ENCODE results near the gene GPN2. TPM values are rescaled to one million over a fixed set of nuclear protein-coding genes. Genes with fewer than 3 reads are reported as not detected.

Gene GPN2
- polyA plus RNA-seq, 1 donor from 2014 or later: 20.2 TPM

DNA sequence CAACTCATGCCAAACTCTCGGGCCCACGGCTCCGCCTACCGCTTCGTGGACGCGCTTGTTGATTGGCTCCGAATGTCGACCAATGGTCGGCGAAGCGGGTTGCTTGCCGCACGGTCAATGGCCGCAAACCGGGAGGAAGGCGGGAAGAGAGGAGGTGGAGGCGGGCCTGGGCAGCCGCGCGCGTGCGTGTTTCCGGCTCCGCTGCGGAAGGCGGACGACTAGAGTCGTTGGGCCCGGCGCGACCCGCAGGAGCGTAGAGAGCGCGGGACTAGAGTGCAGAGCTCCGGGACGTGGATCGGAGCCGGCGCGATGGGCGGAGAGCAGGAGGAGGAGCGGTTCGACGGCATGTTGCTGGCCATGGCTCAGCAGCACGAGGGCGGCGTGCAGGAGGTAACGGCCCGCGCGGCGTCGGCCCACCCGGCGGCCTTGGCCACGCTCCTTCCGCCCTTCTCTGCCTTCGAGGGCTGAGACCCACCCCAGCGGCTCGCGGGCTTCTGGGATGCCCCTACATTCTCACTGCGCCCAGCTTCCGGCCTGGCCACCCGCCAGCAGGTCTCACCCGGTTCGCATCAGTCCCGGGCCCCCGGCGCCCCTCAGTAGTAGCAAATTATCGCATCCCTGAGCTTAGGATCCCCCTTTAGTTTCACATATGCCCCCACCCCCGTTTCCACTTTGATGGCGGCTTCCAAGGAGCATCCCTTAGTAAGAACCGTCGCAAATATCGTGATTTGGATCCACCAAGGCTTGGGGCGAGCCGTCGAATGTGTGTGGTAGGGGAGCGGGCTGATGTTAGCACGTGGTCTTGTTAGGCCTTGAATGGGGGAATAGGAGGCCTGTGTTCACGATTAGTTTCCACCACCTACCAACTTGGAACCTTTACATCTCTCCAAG lies 31.7 kb upstream of the GPN2 start, which contains the start of gene NUDC:
NUDC (plus strand) TSS at position 204 of the 891 bp plus-strand sequence; CDS start at position 310, 106 bp downstream.
- Histone ChIP-seq H3K27me3 (ENCODE audit: insufficient read depth, low read depth, low read length) (no peaks in the 10 kb centered on the region), H3K4me2 (ENCODE audit: low read length) (peak within 1 kb of the TSS; percentile 65), H3K9me2 (ENCODE audit: insufficient read depth, low read length) (no peaks in the 10 kb centered on the region), H2AFZ (ENCODE audit: low read depth, low read length) (peak within 1 kb of the TSS; percentile 69), H3F3A (ENCODE audit: insufficient read depth, low read length, poor library complexity, severe bottlenecking) (no peaks in the 10 kb centered on the region), H4K20me1 (ENCODE audit: insufficient read depth) (no peaks in the 10 kb centered on the region), H3K79me2 (replicated peaks; ENCODE audit: insufficient read depth, low read length) (peaks cover 16% of the 10 kb centered on the region), H3K36me3 (ENCODE audit: insufficient read depth, low read length) (no peaks in the 10 kb centered on the region), H3K27ac (ENCODE audit: low read length) (peak within 1 kb of the TSS; percentile 63), H3K9ac (ENCODE audit: low read length) (peak within 1 kb of the TSS; percentile 77), H3K9me3 (ENCODE audit: low read length) (no peaks in the 10 kb centered on the region), H3K4me3 (ENCODE audit: low read length) (peak within 1 kb of the TSS; percentile 80)
- TF ChIP-seq EP300 (conservative IDR thresholded peaks at IDR 0.05; ENCODE audit: poor library complexity, severe bottlenecking) (no peak), RAD21 (conservative IDR thresholded peaks at IDR 0.05) (no peak), TAF1 (IDR thresholded peaks at IDR 0.05; ENCODE audit: low read depth) (peak; percentile 60), POLR2AphosphoS5 (IDR thresholded peaks at IDR 0.05) (peak; percentile 97), EZH2 (IDR thresholded peaks at IDR 0.05; ENCODE audit: borderline replicate concordance, insufficient read depth, low read length, poor library complexity, severe bottlenecking) (no peak), CTCF (IDR thresholded peaks at IDR 0.05; ENCODE audit: poor library complexity, severe bottlenecking) (no peak), SMC3 (conservative IDR thresholded peaks at IDR 0.05; ENCODE audit: poor library complexity) (no peak), MXI1 (conservative IDR thresholded peaks at IDR 0.05; ENCODE audit: poor library complexity, severe bottlenecking) (peak; percentile 96)
- TF ChIP-seq, protein P1, sequence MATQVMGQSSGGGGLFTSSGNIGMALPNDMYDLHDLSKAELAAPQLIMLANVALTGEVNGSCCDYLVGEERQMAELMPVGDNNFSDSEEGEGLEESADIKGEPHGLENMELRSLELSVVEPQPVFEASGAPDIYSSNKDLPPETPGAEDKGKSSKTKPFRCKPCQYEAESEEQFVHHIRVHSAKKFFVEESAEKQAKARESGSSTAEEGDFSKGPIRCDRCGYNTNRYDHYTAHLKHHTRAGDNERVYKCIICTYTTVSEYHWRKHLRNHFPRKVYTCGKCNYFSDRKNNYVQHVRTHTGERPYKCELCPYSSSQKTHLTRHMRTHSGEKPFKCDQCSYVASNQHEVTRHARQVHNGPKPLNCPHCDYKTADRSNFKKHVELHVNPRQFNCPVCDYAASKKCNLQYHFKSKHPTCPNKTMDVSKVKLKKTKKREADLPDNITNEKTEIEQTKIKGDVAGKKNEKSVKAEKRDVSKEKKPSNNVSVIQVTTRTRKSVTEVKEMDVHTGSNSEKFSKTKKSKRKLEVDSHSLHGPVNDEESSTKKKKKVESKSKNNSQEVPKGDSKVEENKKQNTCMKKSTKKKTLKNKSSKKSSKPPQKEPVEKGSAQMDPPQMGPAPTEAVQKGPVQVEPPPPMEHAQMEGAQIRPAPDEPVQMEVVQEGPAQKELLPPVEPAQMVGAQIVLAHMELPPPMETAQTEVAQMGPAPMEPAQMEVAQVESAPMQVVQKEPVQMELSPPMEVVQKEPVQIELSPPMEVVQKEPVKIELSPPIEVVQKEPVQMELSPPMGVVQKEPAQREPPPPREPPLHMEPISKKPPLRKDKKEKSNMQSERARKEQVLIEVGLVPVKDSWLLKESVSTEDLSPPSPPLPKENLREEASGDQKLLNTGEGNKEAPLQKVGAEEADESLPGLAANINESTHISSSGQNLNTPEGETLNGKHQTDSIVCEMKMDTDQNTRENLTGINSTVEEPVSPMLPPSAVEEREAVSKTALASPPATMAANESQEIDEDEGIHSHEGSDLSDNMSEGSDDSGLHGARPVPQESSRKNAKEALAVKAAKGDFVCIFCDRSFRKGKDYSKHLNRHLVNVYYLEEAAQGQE (IDR thresholded peaks at IDR 0.05; ENCODE audit: borderline replicate concordance): peak; percentile 74

- Histone ChIP-seq H3F3A (ENCODE audit: insufficient read depth, low read length, poor library complexity, severe bottlenecking) (no peaks in the 10 kb centered on the region), H3K36me3 (ENCODE audit: insufficient read depth, low read length) (no peaks in the 10 kb centered on the region), H3K4me3 (ENCODE audit: low read length) (peak overlapping the region; percentile 80), H3K9ac (ENCODE audit: low read length) (no peak overlapping the region), H3K4me2 (ENCODE audit: low read length) (peak overlapping the region; percentile 7), H3K9me2 (ENCODE audit: insufficient read depth, low read length) (no peaks in the 10 kb centered on the region), H3K9me3 (ENCODE audit: low read length) (no peaks in the 10 kb centered on the region), H4K20me1 (ENCODE audit: insufficient read depth) (no peaks in the 10 kb centered on the region), H3K27ac (ENCODE audit: low read length) (peak overlapping the region; percentile 35), H2AFZ (ENCODE audit: low read depth, low read length) (peak overlapping the region; percentile 25), H3K27me3 (ENCODE audit: insufficient read depth, low read depth, low read length) (no peaks in the 10 kb centered on the region), H3K79me2 (replicated peaks; ENCODE audit: insufficient read depth, low read length) (peaks cover 16% of the 10 kb centered on the region)
- no peak for TF ChIP-seq EZH2 (IDR thresholded peaks at IDR 0.05; ENCODE audit: borderline replicate concordance, insufficient read depth, low read length, poor library complexity, severe bottlenecking)
- TF ChIP-seq, protein P1 (IDR thresholded peaks at IDR 0.05; ENCODE audit: borderline replicate concordance): peak; percentile 8
Observed at GRCh38 chr1:26921126-26921539, 31.1 kb upstream of the GPN2 start.
